Airway epithelial cell (primary cell): Measurements from ENCODE around the gene GIMAP5. TPM values are rescaled to one million over a fixed set of nuclear protein-coding genes. Genes with fewer than 3 reads are reported as not detected.

ENCODE experiments used
- total RNA-seq: library from RNA; depleted of rRNA; stranded (reverse); fragments of >200 nt; gene quantifications from 2 replicates; pipeline ENCODE4 v1.2.3, GENCODE V29; 2015

The GIMAP5 gene
- total RNA-seq = not detected in 2 replicates

DNA sequence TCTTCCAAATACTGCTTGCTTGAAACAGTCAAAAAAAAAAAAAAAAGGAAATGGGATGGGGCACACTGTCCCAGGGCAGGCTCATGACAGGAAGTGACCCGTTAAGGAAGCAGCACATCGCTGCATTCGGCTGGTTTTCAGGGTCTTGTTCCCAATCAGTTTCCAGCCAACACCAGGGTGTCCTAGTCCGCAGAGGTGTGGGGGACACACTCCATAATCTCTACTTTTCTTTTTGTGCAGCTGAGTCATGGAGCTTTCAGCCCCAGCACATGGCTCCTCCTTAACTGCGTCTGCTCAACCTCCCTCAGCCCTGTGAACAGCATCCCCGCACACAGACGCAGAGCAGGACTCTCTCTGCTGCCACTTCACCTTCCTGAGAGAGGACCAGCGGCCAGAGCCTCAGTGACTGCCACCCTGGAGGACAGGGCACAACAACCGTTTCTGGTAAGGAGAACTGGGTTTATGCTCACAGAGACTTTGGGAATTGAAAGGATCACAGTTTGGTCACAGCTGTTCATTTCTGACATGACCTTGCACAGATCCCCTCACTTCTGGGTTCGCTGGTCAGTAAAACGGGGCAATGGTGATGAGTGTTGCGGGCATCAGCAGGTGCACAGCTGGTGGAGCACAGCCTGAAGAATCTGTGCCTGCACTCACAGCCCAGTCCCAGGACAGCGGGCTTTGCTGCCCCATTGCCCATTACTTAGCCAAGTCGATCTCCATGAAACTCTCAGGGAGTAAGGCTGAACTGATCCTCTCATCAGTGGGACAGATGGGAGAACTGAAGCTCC lies at the start of gene GIMAP5:
GIMAP5 (plus strand) TSS at position 154 of the 791 bp plus-strand sequence. CDS start 3,467 bp downstream, outside the sequence.

DNA sequence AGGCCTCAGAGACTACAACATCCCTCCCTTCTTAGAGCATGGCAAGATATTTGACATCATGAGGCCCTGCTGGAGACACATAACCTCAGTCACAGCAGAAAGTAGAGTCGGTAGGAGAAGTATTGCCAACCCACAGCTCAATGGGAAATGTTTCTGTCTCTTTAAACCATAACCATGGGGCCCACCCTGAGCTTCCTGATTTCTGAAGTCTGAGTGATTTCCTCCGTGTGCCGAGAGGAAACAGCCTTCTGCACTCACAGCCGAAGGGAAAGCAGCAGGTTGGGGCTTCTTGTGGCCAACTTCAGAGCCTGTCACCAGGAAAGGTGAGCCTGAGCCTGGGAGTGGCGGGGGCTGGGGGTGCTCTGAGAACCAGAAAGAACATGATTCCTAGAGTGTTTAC lies 20.9 kb upstream of the GIMAP5 start, which contains the start of gene GIMAP1:
GIMAP1 (plus strand) TSS at position 246 of the 400 bp plus-strand sequence. CDS start 2,435 bp downstream, outside the sequence.

Other genes with a start within 250 kb of the GIMAP5 start
- gene GIMAP7, start 222.5 kb upstream of the GIMAP5 start, total RNA-seq = not detected in 2 replicates
- gene GIMAP4, start 170.0 kb upstream of the GIMAP5 start, total RNA-seq = not detected in 2 replicates
- gene GIMAP6, start 105.0 kb upstream of the GIMAP5 start, total RNA-seq = not detected in 2 replicates
- gene GIMAP2, start 51.7 kb upstream of the GIMAP5 start, total RNA-seq = not detected in 2 replicates
- gene GIMAP1, start 20.8 kb upstream of the GIMAP5 start, total RNA-seq = not detected in 2 replicates
- not detected in 2 replicates for gene TMEM176B, start 62.9 kb downstream of the GIMAP5 start, total RNA-seq
- gene TMEM176A, start 63.4 kb downstream of the GIMAP5 start, total RNA-seq = not detected in 2 replicates
- gene AOC1, start 115.1 kb downstream of the GIMAP5 start, total RNA-seq = 0.14 TPM in 1 of 2 replicates, not detected in the other
- 0.07 TPM in 1 of 2 replicates, not detected in the other for gene KCNH2, start 240.9 kb downstream of the GIMAP5 start, total RNA-seq